Astrocyte of the cerebellum (primary cell): ENCODE results near the gene KLKB1.
A peak's percentile ranks its signal among the peaks of the same experiment; 100 is the strongest.

Experiments
- DNase-seq: peaks from one replicate; pipeline ENCODE4 v3.0.0-alpha.2; 2011; ENCODE audit warnings: low read depth
- H3K4me3 ChIP-seq: 2 replicates; pipeline ENCODE4 v1.5.1; 2011; ENCODE audit warnings: mild to moderate bottlenecking, low read depth, low read length, moderate library complexity
- CTCF ChIP-seq: IDR thresholded peaks from 2 replicates; pipeline ENCODE4 v1.5.1; 2012; ENCODE audit warnings: low read length, low read depth, moderate library complexity, mild to moderate bottlenecking; ENCODE audit errors: missing control alignments
- in situ Hi-C: cut with HindIII; loops from 2 replicates; pipeline ENCODE4 v1.10.0; 2017; ENCODE audit warnings: low sequenced_read_pairs

KLKB1 gene

DNA sequence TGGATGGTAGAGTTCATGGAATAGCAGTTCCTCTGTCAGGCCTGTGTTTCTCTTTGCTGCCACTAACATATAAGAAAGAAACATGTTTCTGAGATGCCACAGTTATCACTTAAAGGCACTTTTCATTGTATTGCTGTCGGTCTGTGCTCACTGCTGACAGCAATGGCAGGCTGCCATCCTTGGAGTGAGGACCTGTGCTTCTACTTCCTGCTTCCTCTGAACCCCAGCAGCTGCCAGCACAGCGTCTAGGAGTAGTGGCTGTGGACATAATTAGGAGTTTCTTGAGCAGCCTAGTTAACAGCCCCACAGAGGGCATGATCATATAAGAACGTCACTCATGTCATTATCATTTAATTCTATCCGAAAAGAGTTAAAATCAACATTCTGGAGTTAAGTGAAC, 69.2 kb downstream of the KLKB1 start:
- in situ Hi-C loops, result loop anchor here (10.0 kb wide), 1 partner anchor 298 kb away; no protein-coding TSS in a partner anchor
- no peak for TF ChIP-seq CTCF
- no peak for DNase-seq
- no peak overlapping the region for H3K4me3 ChIP-seq

GRCh38 chr4:186297013-186297645, 69.8 kb downstream of the KLKB1 start:
- in situ Hi-C loops, result loop anchor here (10.0 kb wide), 1 partner anchor 298 kb away; no protein-coding TSS in a partner anchor
- no peak overlapping the region for H3K4me3 ChIP-seq
- DNase-seq, result peak; percentile 59
- TF ChIP-seq CTCF, result peak; percentile 49

DNA sequence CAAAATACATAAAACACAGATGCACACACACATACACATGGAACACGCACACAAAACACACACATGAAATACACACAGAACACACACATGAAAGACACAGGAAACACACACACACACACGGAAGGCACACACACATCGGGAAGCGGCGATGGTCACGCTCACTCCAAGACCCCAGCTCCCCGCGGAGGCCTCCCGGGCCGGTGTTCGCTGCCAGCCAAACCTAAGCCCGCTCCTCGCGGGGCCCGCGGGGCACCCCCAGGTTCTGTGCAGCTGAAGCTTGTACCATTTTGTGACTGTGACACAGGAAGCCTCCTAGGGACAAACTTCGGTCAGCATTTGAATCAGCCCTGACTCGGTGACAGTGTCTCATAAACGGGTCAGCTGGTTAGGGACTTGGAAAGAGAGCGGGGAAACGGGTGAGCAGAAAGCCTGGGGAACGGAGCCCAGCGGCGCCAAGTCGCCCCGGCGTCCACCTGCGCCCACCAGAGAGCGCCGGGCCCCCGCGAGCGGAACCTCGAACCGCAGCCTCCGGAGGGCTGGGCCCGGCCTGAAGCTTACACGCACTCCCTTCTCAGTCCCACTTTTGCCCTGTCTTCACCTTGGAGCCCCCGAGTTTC, 70.8 kb downstream of the KLKB1 start:
- in situ Hi-C loops, result loop anchor here (10.0 kb wide), 1 partner anchor 297 kb away; no protein-coding TSS in a partner anchor
- no peak for DNase-seq
- TF ChIP-seq CTCF, result no peak
- H3K4me3 ChIP-seq, result no peak overlapping the region

DNA sequence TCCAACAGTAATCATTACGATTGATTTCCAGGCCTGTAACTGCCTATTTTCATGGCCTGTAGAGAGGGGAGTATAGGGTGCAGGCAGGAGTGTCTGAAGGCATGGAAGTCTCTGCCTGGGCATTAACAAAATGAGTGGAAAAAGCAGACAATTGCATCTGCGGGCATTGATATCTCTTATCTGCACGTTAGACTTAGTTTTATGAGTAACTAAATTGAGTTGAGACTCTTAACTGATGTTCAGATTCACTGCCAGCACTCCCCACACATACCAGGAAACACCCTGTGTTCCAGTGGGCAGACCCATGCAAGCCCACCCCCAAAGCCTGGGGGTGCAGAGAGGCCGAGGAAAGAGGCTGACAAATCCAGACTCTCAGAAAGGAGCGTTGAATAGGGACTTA, 72.0 kb downstream of the KLKB1 start:
- no peak for TF ChIP-seq CTCF
- DNase-seq, result no peak
- H3K4me3 ChIP-seq, result no peak overlapping the region
- in situ Hi-C loops, result loop anchor here (10.0 kb wide), 1 partner anchor 296 kb away; no protein-coding TSS in a partner anchor

- no peak for TF ChIP-seq CTCF
- in situ Hi-C loops, result no loop called here
- no peak overlapping the region for H3K4me3 ChIP-seq
- no peak for DNase-seq
Observed at GRCh38 chr4:186300659-186301390, 73.5 kb downstream of the KLKB1 start.

- H3K4me3 ChIP-seq, result no peak overlapping the region
- in situ Hi-C loops, result no loop called here
- DNase-seq, result no peak
- no peak for TF ChIP-seq CTCF
Observed at GRCh38 chr4:186304216-186304615, 76.9 kb downstream of the KLKB1 start.
